IMR-90 (cell line): ENCODE results near the gene LRRC75A. TPM values are rescaled to one million over a fixed set of nuclear protein-coding genes. Genes with fewer than 3 reads are reported as not detected.

ENCODE experiments used
- ATAC-seq: fragments of 200-7000 bp; cut with Tn5 transposase; 2 replicates; pipeline ENCODE4 v1.9.1; 2020; ENCODE audit warnings: low read depth, mild to moderate bottlenecking, moderate library complexity
- BruUV-seq: library from RNA; stranded (reverse); fragments of 400-500 nt; replicated peaks from 2 replicates; lab custom pipeline; 2021; lab: Mats Ljungman, UMichigan
- CTCF ChIA-PET: fragments of 300-600 bp; formaldehyde crosslinking; extraction: SDS; loops from one replicate; lab custom pipeline; 2021; ENCODE audit warnings: antibody characterized with exemption; lab: Yijun Ruan, JAX
- POLR2A ChIA-PET: fragments of 300-600 bp; sonication (Branson Sonifier 250); formaldehyde crosslinking; loops from one replicate; lab custom pipeline; 2022; ENCODE audit warnings: antibody characterized with exemption; ENCODE audit not compliant: unreplicated experiment; lab: Charles Lee
- DNase-seq: peaks from one replicate; pipeline ENCODE4 v3.0.0; 2013
- H2AFZ ChIP-seq: replicated peaks from 2 replicates; pipeline ENCODE3; 2013; ENCODE audit warnings: low read length, mild to moderate bottlenecking; ENCODE audit not compliant: poor library complexity
- H2AK5ac ChIP-seq: 2 replicates; pipeline ENCODE4 v1.6.1; 2013; ENCODE audit warnings: low read depth, low read length, inconsistent platforms
- H2AK9ac ChIP-seq: replicated peaks from 2 replicates; pipeline ENCODE3; 2013; ENCODE audit warnings: mild to moderate bottlenecking, low read depth, low read length, moderate library complexity; ENCODE audit not compliant: poor library complexity
- H2BK120ac ChIP-seq: 2 replicates; pipeline ENCODE4 v1.6.1; 2013; ENCODE audit warnings: low read depth, low read length, inconsistent platforms
- H2BK15ac ChIP-seq: 3 replicates; pipeline ENCODE4 v1.6.1; 2013; ENCODE audit warnings: low read depth, low read length, inconsistent platforms
- H2BK20ac ChIP-seq: 2 replicates; pipeline ENCODE4 v1.6.1; 2013; ENCODE audit warnings: low read depth, mild to moderate bottlenecking, inconsistent platforms, low read length, moderate library complexity
- H2BK5ac ChIP-seq: 2 replicates; pipeline ENCODE4 v1.6.1; 2013; ENCODE audit warnings: mild to moderate bottlenecking, low read depth, low read length, inconsistent platforms; ENCODE audit not compliant: poor library complexity, severe bottlenecking
- H3K14ac ChIP-seq: replicated peaks from 2 replicates; pipeline ENCODE4 v1.6.1; 2013; ENCODE audit warnings: low read depth, low read length, inconsistent platforms
- H3K18ac ChIP-seq: 2 replicates; pipeline ENCODE4 v1.6.1; 2013; ENCODE audit warnings: low read depth, low read length, control low read depth
- H3K23ac ChIP-seq: 2 replicates; pipeline ENCODE4 v1.6.1; 2013; ENCODE audit warnings: low read depth, low read length, inconsistent platforms
- H3K27ac ChIP-seq: 2 replicates; pipeline ENCODE4 v1.5.1; 2013; ENCODE audit warnings: mild to moderate bottlenecking, control low read depth, low read length; ENCODE audit not compliant: insufficient read depth
- H3K27me3 ChIP-seq: 2 replicates; pipeline ENCODE4 v1.6.1; 2013; ENCODE audit warnings: low read length; ENCODE audit not compliant: control insufficient read depth, insufficient read depth
- H3K36me3 ChIP-seq: 2 replicates; pipeline ENCODE4 v1.6.1; 2013; ENCODE audit warnings: low read length, mixed read lengths; ENCODE audit not compliant: control insufficient read depth, insufficient read depth
- H3K4ac ChIP-seq: 2 replicates; pipeline ENCODE4 v1.6.1; 2013; ENCODE audit warnings: low read depth, low read length, inconsistent platforms
- H3K4me1 ChIP-seq: 2 replicates; pipeline ENCODE4 v1.6.1; 2013; ENCODE audit warnings: low read length, mixed read lengths; ENCODE audit not compliant: control insufficient read depth, insufficient read depth
- H3K4me2 ChIP-seq: 2 replicates; pipeline ENCODE4 v1.6.1; 2013; ENCODE audit warnings: low read depth, mild to moderate bottlenecking, control low read depth, low read length, moderate library complexity
- H3K4me3 ChIP-seq: 2 replicates; pipeline ENCODE4 v1.5.1; 2013; ENCODE audit warnings: low read depth, mild to moderate bottlenecking, control low read depth, low read length, moderate library complexity; ENCODE audit not compliant: insufficient read depth
- H3K56ac ChIP-seq: 2 replicates; pipeline ENCODE4 v1.6.1; 2013; ENCODE audit warnings: low read length, inconsistent platforms; ENCODE audit not compliant: insufficient read depth; ENCODE audit errors: extremely low read depth
- H3K79me1 ChIP-seq, 2 experiments: 2 replicates each; pipeline ENCODE4 v1.6.1; 2013; ENCODE audit warnings: low read length in 2 of 2, inconsistent platforms in 1 of 2, low read depth in 1 of 2
- H3K9ac ChIP-seq: 2 replicates; pipeline ENCODE4 v1.6.1; 2013; ENCODE audit warnings: low read depth, low read length, control low read depth
- H3K9me1 ChIP-seq: 2 replicates; pipeline ENCODE4 v1.6.1; 2013; ENCODE audit warnings: low read length, inconsistent platforms; ENCODE audit not compliant: insufficient read depth
- H3K9me3 ChIP-seq: 2 replicates; pipeline ENCODE4 v1.6.1; 2013; ENCODE audit warnings: low read length; ENCODE audit not compliant: control insufficient read depth, insufficient read depth
- H4K20me1 ChIP-seq: 2 replicates; pipeline ENCODE4 v1.6.1; 2013; ENCODE audit warnings: low read length, inconsistent platforms; ENCODE audit not compliant: insufficient read depth
- H4K5ac ChIP-seq: 2 replicates; pipeline ENCODE4 v1.6.1; 2013; ENCODE audit warnings: mild to moderate bottlenecking, low read depth, low read length, control low read depth
- H4K8ac ChIP-seq, 2 experiments: 2 replicates each; pipeline ENCODE4 v1.6.1; 2013; ENCODE audit warnings: low read depth in 2 of 2, low read length in 2 of 2, control low read depth in 1 of 2, inconsistent platforms in 1 of 2
- H4K91ac ChIP-seq: 2 replicates; pipeline ENCODE4 v1.6.1; 2013; ENCODE audit warnings: low read depth, low read length, inconsistent platforms; ENCODE audit not compliant: insufficient read depth
- NFE2L2 ChIP-seq: fragments of 150-350 bp; IDR thresholded peaks from 2 replicates; pipeline ENCODE4 v1.6.1; 2016; ENCODE audit warnings: low read depth, mild to moderate bottlenecking, low read length
- RCOR1 ChIP-seq: IDR thresholded peaks from 2 replicates; pipeline ENCODE4 v1.6.1; 2012; ENCODE audit warnings: mild to moderate bottlenecking, low read length, improper control_type of control experiment; ENCODE audit not compliant: insufficient replicate concordance
- RFX5 ChIP-seq: IDR thresholded peaks from 2 replicates; pipeline ENCODE4 v1.8.0; 2012; ENCODE audit warnings: low read depth, mild to moderate bottlenecking, low read length, moderate library complexity
- WGBS, 2 experiments: methylation state at CpG; one replicate each; pipeline versions ENCODE4 v1.1.5 to v1.1.7; 2013; ENCODE audit warnings: missing lambda C conversion rate in 2 of 2; ENCODE audit not compliant: insufficient read length in 1 of 2; ENCODE audit errors: extremely low coverage in 2 of 2; 5-methylcytosine and 5-hydroxymethylcytosine counted together
- dilution Hi-C: fragments of 300-500 bp; cut with HindIII; formaldehyde crosslinking; loops from one replicate; pipeline ENCODE4 v1.14.3; 2018; ENCODE audit warnings: low sequenced_read_pairs; ENCODE audit not compliant: unreplicated experiment
- in situ Hi-C: fragments of 300-500 bp; cut with MboI; formaldehyde crosslinking; loops from 3 replicates; pipeline ENCODE4 v1.14.3; 2019; ENCODE audit warnings: low sequenced_read_pairs, inconsistent platforms, mixed read lengths
- intact Hi-C: fragments of 100-400 bp; cut with micrococcal nuclease; formaldehyde crosslinking; loops from 2 replicates; pipeline ENCODE4 v1.10.0; 2022
- polyA plus RNA-seq, 3 experiments: library from polyadenylated mRNA; depleted of rRNA; stranded (reverse); fragments of >200 nt; gene quantifications; 2 replicates each; pipeline ENCODE4 v1.2.3, GENCODE V29; 2012; ENCODE audit warnings: low replicate concordance in 1 of 3
- total RNA-seq: library from RNA; depleted of rRNA; stranded (reverse); fragments of >200 nt; gene quantifications from 2 replicates; pipeline ENCODE4 v1.2.3, GENCODE V29; 2012

The LRRC75A gene
- total and polyA plus RNA-seq, 2 of the 4 experiments (the other 2 are of a cell fraction), result 0.72 to 1.0 TPM

- Histone ChIP-seq H2AFZ (no peak overlapping the region), H3K27ac (no peak overlapping the region), H3K18ac (no peak overlapping the region), H2AK9ac (no peak overlapping the region), H3K9ac (no peak overlapping the region), H2BK5ac (no peak overlapping the region), H3K4me1 (peaks cover 10% of the 10 kb centered on the region; the same call in 1 of the 2 replicates), H3K4ac (no peak overlapping the region), H4K91ac (no peak overlapping the region), H3K9me3 (no peaks in the 10 kb centered on the region), H3K27me3 (no peaks in the 10 kb centered on the region), H3K56ac (no peak overlapping the region), H2AK5ac (no peak overlapping the region), H3K79me1 (no peaks in the 10 kb centered on the region), H3K4me2 (no peak overlapping the region), H3K14ac (no peak overlapping the region), H4K8ac (no peak overlapping the region), H2BK120ac (no peak overlapping the region), H2BK15ac (no peak overlapping the region), H3K4me3 (no peak overlapping the region), H4K5ac (no peak overlapping the region), H3K36me3 (no peaks in the 10 kb centered on the region), H3K23ac (no peak overlapping the region), H3K9me1 (no peaks in the 10 kb centered on the region), H2BK20ac (no peak overlapping the region), H4K20me1 (no peaks in the 10 kb centered on the region)
- intact Hi-C loops (no loop called here), dilution Hi-C loops (no loop called here), in situ Hi-C loops (no loop called here)
- no TSS peak for BruUV-seq
- ChIA-PET POLR2A (interaction anchor here (1.0 kb wide), 1 partner anchor 9 kb away, joined by 3 read pairs; no protein-coding TSS in a partner anchor), CTCF (interaction anchor here (0.5 kb wide), 1 partner anchor 50 kb away, joined by 3 read pairs; no protein-coding TSS in a partner anchor)
- ATAC-seq (no peak), DNase-seq (no peak)
- WGBS, 2 experiments, result 17% methylated on average over 1 of the region's 6 CpGs; no CpG with 5 or more reads in 1 of the 2 experiments
- no peak for TF ChIP-seq NFE2L2
- TF ChIP-seq RFX5, result no peak
- no peak for TF ChIP-seq RCOR1
These were observed 19.5 kb downstream of the LRRC75A start for GRCh38 chr17:16472539-16472938.
